GF-D8 (cell line): ENCODE results near the gene ROCK2.
"Not testable (repeated sequence)": the region's sequence is repeated elsewhere in the genome, so short reads cannot be mapped to it uniquely, and the experiment has no call there.

Experiments
- DNase-seq: peaks from one replicate; lab custom pipeline; 2025; lab: John Stamatoyannopoulos, UW

Gene ROCK2

DNA sequence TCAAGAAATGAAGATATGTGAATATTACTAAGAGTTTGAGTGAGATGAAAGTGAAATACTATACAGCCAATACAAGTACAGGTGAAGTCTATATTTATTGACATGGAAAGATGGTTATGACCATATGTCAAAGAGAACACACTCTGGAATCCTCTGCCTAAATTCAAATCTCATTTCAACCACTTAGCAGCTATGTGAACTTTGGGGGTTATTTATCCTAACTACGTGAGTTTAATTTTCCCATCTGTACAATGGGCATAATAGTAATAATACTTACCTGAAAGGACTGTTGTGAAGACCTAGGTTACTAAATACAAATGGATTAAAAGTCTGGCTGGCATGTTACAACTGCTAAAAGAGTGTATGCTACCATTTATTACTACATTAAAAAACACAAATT is 79.6 kb downstream of the ROCK2 start:
- no peak for DNase-seq

DNA sequence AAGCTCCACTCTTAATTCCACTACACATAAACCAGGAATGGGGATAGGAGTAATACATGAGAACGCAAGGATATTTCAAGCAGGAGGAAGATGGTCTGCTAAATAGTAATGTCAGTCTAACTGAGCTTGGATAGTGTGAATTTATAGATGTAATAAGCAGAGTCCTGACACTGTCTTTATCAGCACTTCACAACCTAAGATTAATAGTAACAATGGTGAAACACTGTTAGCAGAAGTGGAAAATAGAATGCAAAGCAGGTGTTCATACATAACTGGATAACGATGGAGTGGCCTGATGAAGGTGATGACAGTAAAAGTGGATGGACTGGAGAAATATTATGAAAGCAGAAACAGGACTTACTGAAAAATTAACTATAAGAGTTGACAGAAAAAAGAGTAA is 80.4 kb downstream of the ROCK2 start:
- DNase-seq = no peak

DNA sequence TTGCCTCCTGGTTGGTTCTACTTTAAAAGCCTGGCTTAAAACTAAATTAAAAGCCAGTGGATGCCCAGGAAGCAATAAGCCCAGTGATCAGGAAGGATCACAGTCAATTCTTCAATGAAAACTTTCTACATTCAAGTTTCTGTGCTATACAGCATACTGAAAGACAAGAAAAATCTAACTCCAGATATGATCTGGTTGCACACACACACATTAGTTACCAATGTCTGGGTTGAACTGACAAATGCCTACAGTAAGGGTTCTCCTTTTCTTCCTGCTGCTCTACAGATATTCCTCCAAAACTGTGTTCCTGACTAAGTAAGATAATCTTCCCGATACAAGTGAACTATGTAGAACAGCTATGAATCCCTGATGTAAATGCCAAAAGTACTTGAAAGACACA is 81.3 kb downstream of the ROCK2 start:
- DNase-seq = no peak

DNA sequence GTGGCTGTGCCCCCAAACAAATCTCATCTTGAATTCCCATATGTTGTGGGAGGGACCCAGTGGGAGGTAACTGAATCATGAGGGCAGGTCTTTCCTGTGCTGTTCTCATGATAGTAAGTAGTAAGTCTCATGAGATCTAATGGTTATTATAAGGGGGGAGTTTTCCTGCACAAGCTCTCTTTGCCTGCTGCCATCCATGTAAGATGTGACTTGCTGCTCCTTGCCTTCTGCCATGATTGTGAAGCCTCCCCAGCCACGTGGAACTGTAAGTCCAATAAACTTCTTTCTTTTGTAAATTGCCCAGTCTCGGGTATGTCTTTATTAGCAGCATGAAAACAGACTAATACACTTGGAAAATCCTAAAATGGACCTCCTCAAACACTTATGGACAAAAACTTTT is 82.0 kb downstream of the ROCK2 start:
- not testable (repeated sequence) for DNase-seq

GRCh38 chr2:11261564-11261963 is 82.9 kb downstream of the ROCK2 start:
- not testable (repeated sequence) for DNase-seq

DNA sequence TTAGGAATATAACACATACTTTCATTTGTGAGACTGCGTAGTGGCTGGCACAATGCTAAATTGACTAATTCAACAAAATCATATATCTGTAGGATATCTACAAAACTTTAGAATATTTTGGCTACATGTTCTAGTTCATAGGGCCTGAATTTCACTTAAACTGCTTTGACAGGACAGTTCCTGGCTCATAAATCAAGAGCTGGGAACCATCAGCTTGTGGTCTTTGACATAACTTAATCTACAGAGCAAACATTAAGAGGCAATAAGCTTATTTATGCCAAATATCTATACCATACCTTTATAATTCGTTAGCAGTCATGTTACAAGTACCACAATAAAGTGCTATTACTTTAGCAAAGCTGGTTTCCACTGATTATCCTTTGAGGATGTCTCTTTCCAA is 83.5 kb downstream of the ROCK2 start:
- no peak for DNase-seq

- no peak for DNase-seq
These were observed 86.5 kb downstream of the ROCK2 start for GRCh38 chr2:11257964-11258363.

- DNase-seq = no peak
These were observed 87.4 kb downstream of the ROCK2 start for GRCh38 chr2:11257078-11257477.

- DNase-seq = no peak
These were observed 88.3 kb downstream of the ROCK2 start for GRCh38 chr2:11256166-11256565.

DNA sequence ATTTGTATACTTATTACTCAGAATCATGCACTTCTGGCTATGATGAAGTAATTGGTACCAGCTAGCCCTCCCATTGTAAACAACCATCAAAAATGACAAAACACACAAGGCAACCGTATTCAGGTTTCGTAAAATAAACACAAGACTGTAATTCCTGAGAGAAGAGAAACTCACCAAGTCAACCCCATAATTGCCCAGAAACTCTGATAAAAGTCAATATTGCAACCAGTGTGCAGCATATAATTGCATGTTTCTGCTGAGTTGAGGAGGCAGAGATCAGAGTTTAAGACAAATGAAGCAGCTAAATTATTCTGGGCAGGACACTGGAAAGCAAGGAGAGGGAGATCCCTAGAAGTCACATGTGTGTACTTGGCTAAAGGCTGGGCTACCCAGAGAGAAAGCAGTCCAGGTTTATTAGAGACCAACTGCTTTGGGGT is 90.3 kb downstream of the ROCK2 start:
- no peak for DNase-seq

DNA sequence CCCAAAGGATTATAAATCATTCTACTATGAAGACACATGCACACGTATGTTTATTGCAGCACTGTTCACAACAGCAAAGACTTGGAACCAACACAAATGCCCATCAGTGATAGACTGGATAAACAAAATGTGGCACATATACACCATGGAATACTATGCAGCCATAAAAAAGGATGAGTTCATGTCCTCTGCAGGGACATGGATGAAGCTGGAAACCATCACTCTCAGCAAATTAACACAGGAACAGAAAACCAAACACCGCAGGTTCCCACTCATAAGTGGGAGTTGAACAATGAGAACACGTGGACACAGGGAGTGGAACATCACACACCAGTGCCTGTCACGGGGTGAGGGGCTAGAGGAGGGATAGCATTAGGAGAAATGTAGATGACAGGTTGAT is 92.0 kb downstream of the ROCK2 start:
- not testable (repeated sequence) for DNase-seq

DNA sequence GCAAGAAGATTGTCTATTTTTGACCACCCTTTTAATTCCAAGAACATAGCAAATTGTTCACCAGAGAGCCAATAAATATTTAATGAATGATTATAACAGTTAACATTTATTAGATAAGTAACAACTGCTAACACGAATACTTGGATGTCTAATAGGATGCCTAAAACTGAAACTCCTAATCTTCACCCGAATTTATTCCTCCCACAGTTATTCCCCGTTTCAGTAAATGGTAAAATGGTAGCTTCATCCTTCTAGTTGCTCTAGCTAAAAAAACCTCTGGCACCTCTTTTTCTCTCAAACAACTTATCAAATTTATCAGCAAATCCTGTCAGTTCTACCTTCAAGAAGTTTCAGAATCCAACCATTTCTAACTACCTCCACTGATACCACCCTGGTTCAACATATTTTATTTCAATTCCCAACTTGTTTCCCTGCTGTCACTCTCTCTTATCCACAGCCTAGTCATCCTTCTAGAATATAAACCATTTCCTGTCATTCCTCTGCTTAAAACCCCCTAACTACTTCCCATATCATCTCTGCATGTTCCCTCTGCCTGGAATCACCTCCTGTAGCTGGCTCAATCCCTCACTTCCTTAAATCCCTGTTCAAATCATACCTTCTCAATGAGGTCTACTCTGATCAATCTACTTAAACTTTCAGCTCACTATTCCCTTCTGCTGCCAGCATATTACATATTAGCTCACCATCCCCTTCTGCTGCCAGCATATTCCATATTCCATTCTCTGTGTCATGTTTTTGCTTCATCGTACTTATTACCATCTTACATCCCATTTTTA is 93.8 kb downstream of the ROCK2 start:
- no peak for DNase-seq

- DNase-seq = no peak
These were observed 99.1 kb downstream of the ROCK2 start for GRCh38 chr2:11245322-11245721.

GRCh38 chr2:11244091-11244826 is 100.2 kb downstream of the ROCK2 start:
- DNase-seq = no peak

DNA sequence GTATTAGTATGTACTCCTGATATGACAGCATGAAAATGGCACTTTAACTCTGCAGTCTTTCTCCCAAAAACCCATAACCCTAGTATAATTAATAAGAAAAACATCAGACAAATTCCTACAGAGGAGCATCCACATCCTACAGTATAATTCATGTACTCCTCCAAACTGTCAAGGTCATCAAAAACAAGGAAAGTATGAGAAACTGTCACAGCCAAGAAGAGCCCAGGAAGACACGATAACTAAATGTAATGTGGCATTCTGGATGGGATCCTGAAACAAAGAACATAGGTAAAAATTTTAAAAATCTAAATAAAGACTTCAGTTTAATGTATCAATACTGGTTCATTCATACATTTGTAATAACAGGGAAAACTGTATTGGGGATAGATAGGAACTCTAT is 100.9 kb downstream of the ROCK2 start:
- no peak for DNase-seq

DNA sequence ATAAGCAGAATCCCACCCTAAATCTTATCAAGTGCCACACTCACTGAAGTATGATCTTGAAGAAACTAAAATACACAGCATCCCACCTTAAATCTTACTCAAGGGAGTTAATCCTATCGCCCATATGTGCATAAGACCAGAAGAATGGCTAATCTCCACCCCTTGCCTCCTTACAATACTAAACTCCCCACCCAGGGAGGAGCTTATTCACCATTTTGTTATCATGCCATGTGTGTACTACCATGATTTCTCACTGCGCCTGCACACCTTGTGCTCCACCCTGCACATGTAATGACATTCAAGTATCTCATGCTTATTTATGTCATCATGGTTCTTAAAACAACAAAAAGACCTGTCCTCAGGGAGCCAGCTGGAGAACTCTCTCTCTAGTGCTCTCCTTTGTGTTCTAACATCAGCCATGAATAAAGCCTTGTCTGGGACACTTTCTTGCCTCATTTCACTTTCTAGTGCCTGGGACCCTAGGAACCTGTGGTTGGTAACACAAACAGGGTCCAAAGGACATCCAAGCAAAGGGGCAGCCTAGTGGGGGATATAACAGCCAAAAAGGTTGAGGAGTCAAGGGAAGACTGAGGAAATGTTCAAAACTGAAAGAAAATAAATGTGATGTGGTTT is 101.8 kb downstream of the ROCK2 start:
- no peak for DNase-seq

GRCh38 chr2:11241412-11242203 is 102.8 kb downstream of the ROCK2 start:
- DNase-seq = no peak

DNA sequence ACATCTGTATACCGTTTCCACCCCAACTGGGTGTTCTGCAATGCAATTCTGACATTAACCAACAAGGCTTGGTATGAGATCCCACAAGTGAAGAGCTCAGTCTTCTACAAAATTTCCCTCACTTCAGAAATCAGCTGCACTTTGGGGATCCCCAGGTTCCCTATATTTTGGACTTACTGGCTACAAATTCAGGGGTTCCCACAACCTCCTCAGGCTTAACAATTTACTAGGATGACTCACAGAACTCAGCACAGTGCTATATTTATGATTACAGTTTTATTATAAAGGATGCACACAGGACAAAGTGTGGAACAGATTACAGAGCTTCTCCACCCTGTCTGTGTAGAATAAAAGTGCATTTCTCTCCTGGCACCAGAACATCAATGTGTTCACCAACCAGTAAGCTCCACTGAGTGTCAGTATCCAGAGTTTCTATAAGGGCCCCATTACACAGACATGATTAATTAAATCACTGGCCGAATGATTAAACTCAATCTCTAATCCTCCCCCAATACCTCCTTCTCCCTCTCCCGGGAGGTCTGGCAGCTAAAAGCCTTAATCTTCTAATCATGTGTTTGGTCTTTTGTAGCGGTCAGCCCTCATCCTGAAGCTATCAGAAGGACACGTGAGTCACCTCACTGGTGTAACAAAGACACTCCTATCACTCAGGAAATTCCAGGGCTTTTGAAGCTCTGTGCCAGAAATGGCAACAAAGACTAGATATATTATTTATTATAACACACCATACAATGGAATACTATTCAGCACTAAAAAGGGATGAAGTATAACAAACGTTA is 104.6 kb downstream of the ROCK2 start:
- no peak for DNase-seq

DNA sequence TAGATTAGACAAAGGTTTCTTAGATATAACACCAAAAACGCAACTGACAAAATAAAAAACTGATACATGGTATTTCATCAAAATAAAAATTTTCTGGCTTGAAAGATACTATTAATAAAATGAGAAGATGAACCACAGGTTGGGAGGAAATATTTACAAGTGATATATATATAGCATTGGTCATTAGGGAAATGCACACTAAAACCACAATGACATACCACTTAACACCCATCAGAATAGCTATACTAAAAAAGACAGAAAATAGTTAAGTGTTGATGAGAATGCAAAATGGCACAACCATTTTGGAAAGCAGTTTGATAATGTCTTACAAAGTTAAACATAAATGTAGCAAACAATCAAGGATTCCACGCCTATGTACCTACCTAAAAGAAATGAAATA is 105.3 kb downstream of the ROCK2 start:
- DNase-seq = no peak

DNA sequence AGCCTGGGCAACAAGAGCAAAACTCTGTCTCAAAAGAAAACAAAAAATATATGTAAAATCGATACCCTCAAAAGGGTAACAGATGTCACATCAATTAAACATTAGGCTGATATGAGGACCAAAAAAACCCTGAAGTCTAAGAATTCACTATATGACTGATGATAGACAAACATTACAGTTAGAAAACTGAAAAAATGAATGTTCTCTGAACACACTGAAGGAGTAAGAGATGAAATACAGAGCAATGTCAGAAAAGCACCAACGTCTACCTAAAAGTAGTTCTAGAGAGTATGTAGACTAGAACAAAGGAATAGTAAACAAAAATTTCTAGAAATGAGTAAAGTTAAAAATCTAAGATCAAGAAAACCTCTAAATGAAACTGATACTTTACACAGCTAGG is 107.3 kb downstream of the ROCK2 start:
- no peak for DNase-seq

GRCh38 chr2:11236335-11236734 is 108.1 kb downstream of the ROCK2 start:
- no peak for DNase-seq
